Erythroblast (primary cell): ENCODE results near the gene TNS1.

ENCODE experiments used
- GATA1 ChIP-seq: IDR thresholded peaks from 2 replicates; pipeline ENCODE4 v1.6.1; 2011; ENCODE audit warnings: low read depth, mild to moderate bottlenecking, control low read depth, low read length, moderate library complexity
- POLR2A ChIP-seq: IDR thresholded peaks from 2 replicates; pipeline ENCODE4 v1.6.1; 2011; ENCODE audit warnings: mild to moderate bottlenecking, low read length

DNA sequence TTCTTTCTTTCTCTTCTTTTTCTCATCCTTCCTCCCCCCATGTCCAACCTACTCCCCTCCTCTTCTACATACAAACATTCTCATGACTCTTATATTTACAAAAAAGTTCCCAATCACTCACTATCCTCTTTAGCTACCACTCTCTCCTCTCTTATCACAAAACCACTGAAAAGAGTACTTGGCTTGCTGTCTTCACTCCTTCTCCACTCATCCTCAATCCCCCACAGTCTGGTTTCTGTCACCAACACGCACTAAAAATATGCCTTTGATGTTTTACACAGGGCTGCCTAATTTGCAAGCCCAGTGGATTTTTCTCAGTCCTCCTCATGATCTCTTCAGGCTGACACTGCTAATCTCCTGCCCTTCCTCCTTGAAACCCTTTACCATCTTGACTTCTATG lies 159.5 kb downstream of the TNS1 start:
- no peak for TF ChIP-seq POLR2A
- TF ChIP-seq GATA1: no peak
